Measurements from ENCODE around the gene MOG.

- TF ChIP-seq, protein P1, sequence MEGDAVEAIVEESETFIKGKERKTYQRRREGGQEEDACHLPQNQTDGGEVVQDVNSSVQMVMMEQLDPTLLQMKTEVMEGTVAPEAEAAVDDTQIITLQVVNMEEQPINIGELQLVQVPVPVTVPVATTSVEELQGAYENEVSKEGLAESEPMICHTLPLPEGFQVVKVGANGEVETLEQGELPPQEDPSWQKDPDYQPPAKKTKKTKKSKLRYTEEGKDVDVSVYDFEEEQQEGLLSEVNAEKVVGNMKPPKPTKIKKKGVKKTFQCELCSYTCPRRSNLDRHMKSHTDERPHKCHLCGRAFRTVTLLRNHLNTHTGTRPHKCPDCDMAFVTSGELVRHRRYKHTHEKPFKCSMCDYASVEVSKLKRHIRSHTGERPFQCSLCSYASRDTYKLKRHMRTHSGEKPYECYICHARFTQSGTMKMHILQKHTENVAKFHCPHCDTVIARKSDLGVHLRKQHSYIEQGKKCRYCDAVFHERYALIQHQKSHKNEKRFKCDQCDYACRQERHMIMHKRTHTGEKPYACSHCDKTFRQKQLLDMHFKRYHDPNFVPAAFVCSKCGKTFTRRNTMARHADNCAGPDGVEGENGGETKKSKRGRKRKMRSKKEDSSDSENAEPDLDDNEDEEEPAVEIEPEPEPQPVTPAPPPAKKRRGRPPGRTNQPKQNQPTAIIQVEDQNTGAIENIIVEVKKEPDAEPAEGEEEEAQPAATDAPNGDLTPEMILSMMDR (IDR thresholded peaks at IDR 0.05; ENCODE audit: borderline replicate concordance, extremely low read depth, low read length, poor library complexity, severe bottlenecking): peak; percentile 95
- no peak for TF ChIP-seq EZH2 (IDR thresholded peaks at IDR 0.05; ENCODE audit: borderline replicate concordance, low read depth, low read length, severe bottlenecking)
Measured at GRCh38 chr6:29628419-29629281, 28.2 kb upstream of the MOG start.
